ENCODE measurements around the gene BBS7. TPM values are rescaled to one million over a fixed set of nuclear protein-coding genes. Genes with fewer than 3 reads are reported as not detected.
A peak's percentile ranks its signal among the peaks of the same experiment; 100 is the strongest.

BBS7 gene
- total and polyA plus RNA-seq, 2 of the 13 experiments (the other 11 are each of a cell fraction or from before 2014, with no cell fraction given), result 9.0 to 15.7 TPM

DNA sequence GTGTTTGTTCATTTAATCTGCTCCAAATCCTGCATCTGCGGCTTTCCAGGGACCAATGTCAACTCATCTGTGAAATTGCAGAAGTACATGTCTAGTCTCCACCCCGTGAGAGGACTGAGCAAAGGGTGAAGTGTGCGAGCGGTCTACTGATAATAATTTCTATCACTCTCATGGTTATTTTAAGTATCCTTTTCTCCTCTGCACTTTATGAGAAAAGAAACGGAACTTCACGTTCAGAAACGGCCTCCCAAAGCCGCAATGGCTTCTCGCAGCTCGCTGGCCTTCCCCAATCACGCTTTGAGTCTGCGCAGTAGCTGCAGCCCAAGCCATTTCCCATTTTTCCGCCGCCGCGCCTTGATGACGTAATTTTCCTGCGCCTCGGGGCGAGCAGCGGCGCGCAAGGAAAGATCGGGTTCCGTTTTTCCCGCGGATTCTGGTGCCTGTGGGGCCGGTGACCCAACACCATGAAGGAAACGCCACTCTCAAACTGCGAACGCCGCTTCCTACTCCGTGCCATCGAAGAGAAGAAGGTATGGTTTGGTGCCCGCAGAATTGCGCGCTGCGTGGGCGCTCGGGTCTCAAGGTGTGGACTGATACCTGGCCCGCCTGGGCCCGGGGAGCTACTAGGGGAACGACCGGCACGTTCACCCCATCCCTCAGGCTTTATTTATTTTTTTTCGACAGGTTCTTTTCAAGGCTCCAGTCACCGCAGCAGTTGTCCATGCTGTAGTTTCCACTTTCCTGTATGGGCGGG lies 69.1 kb downstream of the BBS7 start, which contains the start of gene EXOSC9 (continued):
- TF ChIP-seq, protein P1, sequence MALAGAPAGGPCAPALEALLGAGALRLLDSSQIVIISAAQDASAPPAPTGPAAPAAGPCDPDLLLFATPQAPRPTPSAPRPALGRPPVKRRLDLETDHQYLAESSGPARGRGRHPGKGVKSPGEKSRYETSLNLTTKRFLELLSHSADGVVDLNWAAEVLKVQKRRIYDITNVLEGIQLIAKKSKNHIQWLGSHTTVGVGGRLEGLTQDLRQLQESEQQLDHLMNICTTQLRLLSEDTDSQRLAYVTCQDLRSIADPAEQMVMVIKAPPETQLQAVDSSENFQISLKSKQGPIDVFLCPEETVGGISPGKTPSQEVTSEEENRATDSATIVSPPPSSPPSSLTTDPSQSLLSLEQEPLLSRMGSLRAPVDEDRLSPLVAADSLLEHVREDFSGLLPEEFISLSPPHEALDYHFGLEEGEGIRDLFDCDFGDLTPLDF (CRISPR knock-in tag; IDR thresholded peaks at IDR 0.05), result peak; percentile 99
- TF ChIP-seq RARA (CRISPR knock-in tag; IDR thresholded peaks at IDR 0.05) (peak; percentile 39; the same call in 1 of the 2 replicates), FOSL2 (CRISPR knock-in tag; IDR thresholded peaks at IDR 0.05) (peak; percentile 48; the same call in 1 of the 2 replicates), ZMYM3 (CRISPR knock-in tag; IDR thresholded peaks at IDR 0.05) (0 out of 2 replicates have a peak, but pooled peaks have one; percentile 4), RXRA (CRISPR knock-in tag; IDR thresholded peaks at IDR 0.05) (peak; percentile 44; the same call in 1 of the 2 replicates), SP5 (CRISPR knock-in tag; IDR thresholded peaks at IDR 0.05; ENCODE audit: borderline replicate concordance, low read depth) (0 out of 2 replicates have a peak, but pooled peaks have one; percentile 19), NR2F6 (IDR thresholded peaks at IDR 0.05) (no peak), NR2F6 (CRISPR knock-in tag; IDR thresholded peaks at IDR 0.05) (peak; percentile 47; the same call in 1 of the 2 replicates), ZNF547 (CRISPR knock-in tag; IDR thresholded peaks at IDR 0.05) (peak; percentile 88), SOX13 (IDR thresholded peaks at IDR 0.05) (no peak), SOX13 (CRISPR knock-in tag; conservative IDR thresholded peaks at IDR 0.05 in 1 of 2, IDR thresholded peaks at IDR 0.05 in 1 of 2) (peak in 1 of 2 experiments; percentile 54; a peak in 2 of 4 replicates), SALL1 (CRISPR knock-in tag; IDR thresholded peaks at IDR 0.05) (peak; percentile 77), SYNCRIP (IDR thresholded peaks at IDR 0.05; ENCODE audit: insufficient read depth, low read depth, low read length) (no peak), ZNF883 (CRISPR knock-in tag; IDR thresholded peaks at IDR 0.05; ENCODE audit: not compliant biosample characterization) (peak; percentile 83), RBFOX2 (IDR thresholded peaks at IDR 0.05; ENCODE audit: low read depth, low read length) (peak; percentile 86), NFKBIZ (CRISPR knock-in tag; IDR thresholded peaks at IDR 0.05) (peak; percentile 64; the same call in 1 of the 2 replicates), ZNF510 (CRISPR knock-in tag; IDR thresholded peaks at IDR 0.05; ENCODE audit: low read depth) (0 out of 2 replicates have a peak, but pooled peaks have one; percentile 73)
- TF ChIP-seq, protein P2, sequence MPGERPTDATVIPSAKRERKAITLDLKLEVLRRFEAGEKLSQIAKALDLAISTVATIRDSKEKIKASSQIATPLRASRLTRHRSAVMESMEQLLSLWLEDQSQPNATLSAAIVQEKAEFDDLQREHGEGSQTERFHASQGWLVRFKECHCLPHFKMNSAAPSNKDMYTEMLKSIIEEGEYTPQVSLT (CRISPR knock-in tag; IDR thresholded peaks at IDR 0.05; ENCODE audit: borderline replicate concordance, low read depth), result no peak
- TF ChIP-seq, protein P3, sequence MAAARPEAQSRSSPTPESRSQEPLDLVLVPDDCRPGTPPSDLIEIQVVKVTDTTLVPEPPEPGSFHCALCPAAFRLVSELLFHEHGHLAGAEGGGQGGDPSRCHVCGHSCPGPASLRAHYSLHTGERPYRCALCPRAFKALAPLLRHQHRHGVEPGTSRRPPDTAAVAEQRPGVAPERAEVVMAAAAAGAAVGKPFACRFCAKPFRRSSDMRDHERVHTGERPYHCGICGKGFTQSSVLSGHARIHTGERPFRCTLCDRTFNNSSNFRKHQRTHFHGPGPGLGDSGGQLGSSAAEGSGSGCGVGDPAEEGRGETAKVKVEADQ (CRISPR knock-in tag; IDR thresholded peaks at IDR 0.05; ENCODE audit: borderline replicate concordance), result no peak
- TF ChIP-seq, protein P4, sequence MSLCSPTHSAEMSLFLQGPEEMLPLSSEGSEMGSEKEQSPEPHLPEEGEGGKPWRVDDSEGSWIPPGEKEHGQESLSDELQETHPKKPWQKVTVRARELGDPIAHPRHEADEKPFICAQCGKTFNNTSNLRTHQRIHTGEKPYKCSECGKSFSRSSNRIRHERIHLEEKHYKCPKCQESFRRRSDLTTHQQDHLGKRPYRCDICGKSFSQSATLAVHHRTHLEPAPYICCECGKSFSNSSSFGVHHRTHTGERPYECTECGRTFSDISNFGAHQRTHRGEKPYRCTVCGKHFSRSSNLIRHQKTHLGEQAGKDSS (CRISPR knock-in tag; IDR thresholded peaks at IDR 0.05; ENCODE audit: borderline replicate concordance, low read depth), result peak; percentile 64; the same call in 1 of the 2 replicates
- TF ChIP-seq, protein P5, sequence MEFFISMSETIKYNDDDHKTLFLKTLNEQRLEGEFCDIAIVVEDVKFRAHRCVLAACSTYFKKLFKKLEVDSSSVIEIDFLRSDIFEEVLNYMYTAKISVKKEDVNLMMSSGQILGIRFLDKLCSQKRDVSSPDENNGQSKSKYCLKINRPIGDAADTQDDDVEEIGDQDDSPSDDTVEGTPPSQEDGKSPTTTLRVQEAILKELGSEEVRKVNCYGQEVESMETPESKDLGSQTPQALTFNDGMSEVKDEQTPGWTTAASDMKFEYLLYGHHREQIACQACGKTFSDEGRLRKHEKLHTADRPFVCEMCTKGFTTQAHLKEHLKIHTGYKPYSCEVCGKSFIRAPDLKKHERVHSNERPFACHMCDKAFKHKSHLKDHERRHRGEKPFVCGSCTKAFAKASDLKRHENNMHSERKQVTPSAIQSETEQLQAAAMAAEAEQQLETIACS (CRISPR knock-in tag; IDR thresholded peaks at IDR 0.05), result peak; percentile 69; the same call in 1 of the 2 replicates
- TF ChIP-seq, protein P6, sequence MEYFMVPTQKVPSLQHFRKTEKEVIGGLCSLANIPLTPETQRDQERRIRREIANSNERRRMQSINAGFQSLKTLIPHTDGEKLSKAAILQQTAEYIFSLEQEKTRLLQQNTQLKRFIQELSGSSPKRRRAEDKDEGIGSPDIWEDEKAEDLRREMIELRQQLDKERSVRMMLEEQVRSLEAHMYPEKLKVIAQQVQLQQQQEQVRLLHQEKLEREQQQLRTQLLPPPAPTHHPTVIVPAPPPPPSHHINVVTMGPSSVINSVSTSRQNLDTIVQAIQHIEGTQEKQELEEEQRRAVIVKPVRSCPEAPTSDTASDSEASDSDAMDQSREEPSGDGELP (IDR thresholded peaks at IDR 0.05; ENCODE audit: borderline replicate concordance, low read depth), result peak; percentile 25; the same call in 1 of the 2 replicates

All from HepG2 (cell line).